HEK293 (cell line): ENCODE results near the gene SLC7A14.

ENCODE experiments used
- CTCF ChIA-PET: fragments of 350-600 bp; formaldehyde crosslinking; extraction: SDS; loops from one replicate; lab custom pipeline; 2021; ENCODE audit warnings: antibody characterized with exemption; lab: Yijun Ruan, JAX
- POLR2A ChIA-PET: fragments of 300-600 bp; formaldehyde crosslinking; extraction: SDS; loops from one replicate; lab custom pipeline; 2020; ENCODE audit warnings: antibody characterized with exemption, inconsistent platforms; lab: Yijun Ruan, JAX
- H3K27ac ChIP-seq: fragments of 200-500 bp; sonication (Bioruptor generic); 2 replicates; pipeline ENCODE4 v1.5.1; 2014; ENCODE audit warnings: low read depth, low read length, control low read depth, inconsistent platforms; ENCODE audit errors: extremely low read depth
- H3K36me3 ChIP-seq, 2 experiments: fragments of 200-500 bp in 1 of 2; sonication (Bioruptor generic) in 1 of 2; 1 replicate in 1 of 2; 2 replicates in 1 of 2; pipeline ENCODE4 v1.5.1; 2014 to 2017; ENCODE audit warnings: inconsistent platforms in 2 of 2, low read length in 2 of 2; ENCODE audit not compliant: control insufficient read depth in 2 of 2, insufficient read depth in 1 of 2
- H3K4me1 ChIP-seq: fragments of 200-500 bp; sonication (Bioruptor generic); 2 replicates; pipeline ENCODE4 v1.5.1; 2014; ENCODE audit warnings: mild to moderate bottlenecking, low read length, inconsistent platforms; ENCODE audit not compliant: control insufficient read depth, insufficient read depth
- H3K4me3 ChIP-seq: 2 replicates; pipeline ENCODE4 v1.5.1; 2011; ENCODE audit warnings: low read depth, mild to moderate bottlenecking, control low read depth, low read length, moderate library complexity
- H3K9me3 ChIP-seq: fragments of 200-500 bp; sonication (Bioruptor generic); 2 replicates; pipeline ENCODE4 v1.5.1; 2014; ENCODE audit warnings: low read depth, low read length, inconsistent platforms; ENCODE audit not compliant: control insufficient read depth, insufficient read depth
- KLF16 ChIP-seq: fragments of 450-650 bp; formaldehyde crosslinking; IDR thresholded peaks from 2 replicates; pipeline ENCODE4 v1.5.1; 2017; ENCODE audit warnings: missing biosample characterization, missing genetic modification characterization
- OVOL3 ChIP-seq: fragments of 450-650 bp; formaldehyde crosslinking; IDR thresholded peaks from 2 replicates; pipeline ENCODE4 v1.5.1; 2016; ENCODE audit warnings: missing biosample characterization, missing genetic modification characterization
- SALL2 ChIP-seq: fragments of 450-650 bp; formaldehyde crosslinking; IDR thresholded peaks from 2 replicates; pipeline ENCODE4 v1.5.0; 2017; ENCODE audit warnings: missing biosample characterization, mild to moderate bottlenecking, missing genetic modification characterization, borderline replicate concordance
- SP7 ChIP-seq: fragments of 450-650 bp; formaldehyde crosslinking; IDR thresholded peaks from 2 replicates; pipeline ENCODE4 v1.5.1; 2016; ENCODE audit warnings: missing biosample characterization, missing genetic modification characterization
- ZBTB7A ChIP-seq: fragments of 450-650 bp; formaldehyde crosslinking; IDR thresholded peaks from 2 replicates; pipeline ENCODE4 v1.5.1; 2016; ENCODE audit warnings: low read depth, missing biosample characterization, missing genetic modification characterization
- ZNF292 ChIP-seq: fragments of 450-650 bp; formaldehyde crosslinking; IDR thresholded peaks from 2 replicates; pipeline ENCODE4 v1.5.1; 2016; ENCODE audit warnings: low read depth, missing biosample characterization, missing genetic modification characterization, borderline replicate concordance
- ZNF350 ChIP-seq: fragments of 450-650 bp; formaldehyde crosslinking; IDR thresholded peaks from 2 replicates; pipeline ENCODE4 v1.5.0; 2017; ENCODE audit warnings: missing biosample characterization, mild to moderate bottlenecking, missing genetic modification characterization
- ZNF433 ChIP-seq: fragments of 450-650 bp; formaldehyde crosslinking; IDR thresholded peaks from 2 replicates; pipeline ENCODE4 v1.5.1; 2016; ENCODE audit warnings: missing biosample characterization, missing genetic modification characterization, low read depth
- ZNF510 ChIP-seq: fragments of 450-650 bp; formaldehyde crosslinking; IDR thresholded peaks from 2 replicates; pipeline ENCODE4 v1.5.1; 2018; ENCODE audit warnings: mild to moderate bottlenecking, missing genetic modification characterization, missing biosample characterization; ENCODE audit not compliant: insufficient replicate concordance
- ZNF660 ChIP-seq: fragments of 450-650 bp; IDR thresholded peaks from 2 replicates; pipeline ENCODE4 v1.5.1; 2018; ENCODE audit warnings: missing biosample characterization, mild to moderate bottlenecking, missing genetic modification characterization
- ZNF747 ChIP-seq: fragments of 450-650 bp; formaldehyde crosslinking; IDR thresholded peaks from 2 replicates; pipeline ENCODE4 v1.5.1; 2016; ENCODE audit warnings: missing biosample characterization, missing genetic modification characterization
- TF ChIP-seq, protein P1 (sequence below): fragments of 450-650 bp; formaldehyde crosslinking; IDR thresholded peaks from 2 replicates; pipeline ENCODE4 v1.5.1; 2016; ENCODE audit warnings: missing biosample characterization, missing genetic modification characterization
- TF ChIP-seq, protein P2 (sequence below): fragments of 450-650 bp; formaldehyde crosslinking; optimal IDR thresholded peaks from 2 replicates; pipeline ENCODE3; 2016; ENCODE audit warnings: missing biosample characterization, mild to moderate bottlenecking, missing genetic modification characterization
- TF ChIP-seq, protein P3 (sequence below): fragments of 450-650 bp; formaldehyde crosslinking; IDR thresholded peaks from 2 replicates; pipeline ENCODE4 v1.5.1; 2016; ENCODE audit warnings: missing biosample characterization, missing genetic modification characterization, borderline replicate concordance
- TF ChIP-seq, protein P4 (sequence below): fragments of 450-650 bp; formaldehyde crosslinking; IDR thresholded peaks from 2 replicates; pipeline ENCODE4 v1.5.1; 2016; ENCODE audit warnings: missing biosample characterization, missing genetic modification characterization
- TF ChIP-seq, protein P5 (sequence below): fragments of 450-650 bp; formaldehyde crosslinking; IDR thresholded peaks from 2 replicates; pipeline ENCODE4 v1.5.1; 2016; ENCODE audit warnings: missing biosample characterization, missing genetic modification characterization
- TF ChIP-seq, protein P6 (sequence below): fragments of 450-650 bp; IDR thresholded peaks from 2 replicates; pipeline ENCODE4 v1.5.1; 2018; ENCODE audit warnings: missing biosample characterization, missing genetic modification characterization

Gene SLC7A14

DNA sequence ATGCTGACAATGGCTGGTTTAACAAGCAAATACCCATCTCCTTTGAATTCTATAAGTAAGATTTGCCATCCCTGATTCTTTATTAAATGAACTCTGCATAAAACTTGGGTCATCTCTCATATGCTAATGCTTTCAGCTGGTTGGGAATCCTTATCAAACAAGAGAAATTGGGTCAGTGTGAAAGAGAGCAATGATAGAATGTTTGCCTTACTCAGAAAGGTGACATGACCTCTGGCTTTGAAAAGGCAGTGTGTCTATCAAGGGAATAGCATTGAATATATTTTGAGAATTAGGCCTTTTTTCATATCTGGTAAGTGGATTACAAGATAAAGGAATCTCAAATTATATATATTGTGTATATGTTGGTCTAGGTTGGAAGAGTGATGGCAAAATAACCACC is 8.7 kb upstream of the SLC7A14 start:
- POLR2A ChIA-PET = no interaction called here
- CTCF ChIA-PET = no interaction called here
- TF ChIP-seq, protein P1, sequence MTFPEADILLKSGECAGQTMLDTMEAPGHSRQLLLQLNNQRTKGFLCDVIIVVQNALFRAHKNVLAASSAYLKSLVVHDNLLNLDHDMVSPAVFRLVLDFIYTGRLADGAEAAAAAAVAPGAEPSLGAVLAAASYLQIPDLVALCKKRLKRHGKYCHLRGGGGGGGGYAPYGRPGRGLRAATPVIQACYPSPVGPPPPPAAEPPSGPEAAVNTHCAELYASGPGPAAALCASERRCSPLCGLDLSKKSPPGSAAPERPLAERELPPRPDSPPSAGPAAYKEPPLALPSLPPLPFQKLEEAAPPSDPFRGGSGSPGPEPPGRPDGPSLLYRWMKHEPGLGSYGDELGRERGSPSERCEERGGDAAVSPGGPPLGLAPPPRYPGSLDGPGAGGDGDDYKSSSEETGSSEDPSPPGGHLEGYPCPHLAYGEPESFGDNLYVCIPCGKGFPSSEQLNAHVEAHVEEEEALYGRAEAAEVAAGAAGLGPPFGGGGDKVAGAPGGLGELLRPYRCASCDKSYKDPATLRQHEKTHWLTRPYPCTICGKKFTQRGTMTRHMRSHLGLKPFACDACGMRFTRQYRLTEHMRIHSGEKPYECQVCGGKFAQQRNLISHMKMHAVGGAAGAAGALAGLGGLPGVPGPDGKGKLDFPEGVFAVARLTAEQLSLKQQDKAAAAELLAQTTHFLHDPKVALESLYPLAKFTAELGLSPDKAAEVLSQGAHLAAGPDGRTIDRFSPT (tag by site-specific recombination) = no peak
- TF ChIP-seq, protein P2, sequence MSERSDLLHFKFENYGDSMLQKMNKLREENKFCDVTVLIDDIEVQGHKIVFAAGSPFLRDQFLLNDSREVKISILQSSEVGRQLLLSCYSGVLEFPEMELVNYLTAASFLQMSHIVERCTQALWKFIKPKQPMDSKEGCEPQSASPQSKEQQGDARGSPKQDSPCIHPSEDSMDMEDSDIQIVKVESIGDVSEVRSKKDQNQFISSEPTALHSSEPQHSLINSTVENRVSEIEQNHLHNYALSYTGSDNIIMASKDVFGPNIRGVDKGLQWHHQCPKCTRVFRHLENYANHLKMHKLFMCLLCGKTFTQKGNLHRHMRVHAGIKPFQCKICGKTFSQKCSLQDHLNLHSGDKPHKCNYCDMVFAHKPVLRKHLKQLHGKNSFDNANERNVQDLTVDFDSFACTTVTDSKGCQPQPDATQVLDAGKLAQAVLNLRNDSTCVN (tag by site-specific recombination) = no peak
- TF ChIP-seq ZNF510 (no peak), ZNF433 (tag by site-specific recombination) (no peak)
- H3K27ac ChIP-seq = no peak overlapping the region
- H3K4me3 ChIP-seq = no peak overlapping the region
- no peaks in the 10 kb centered on the region; the same call in 1 of the 2 replicates for H3K4me1 ChIP-seq
- no peaks in the 10 kb centered on the region for H3K9me3 ChIP-seq
- H3K36me3 ChIP-seq = no peaks in the 10 kb centered on the region

DNA sequence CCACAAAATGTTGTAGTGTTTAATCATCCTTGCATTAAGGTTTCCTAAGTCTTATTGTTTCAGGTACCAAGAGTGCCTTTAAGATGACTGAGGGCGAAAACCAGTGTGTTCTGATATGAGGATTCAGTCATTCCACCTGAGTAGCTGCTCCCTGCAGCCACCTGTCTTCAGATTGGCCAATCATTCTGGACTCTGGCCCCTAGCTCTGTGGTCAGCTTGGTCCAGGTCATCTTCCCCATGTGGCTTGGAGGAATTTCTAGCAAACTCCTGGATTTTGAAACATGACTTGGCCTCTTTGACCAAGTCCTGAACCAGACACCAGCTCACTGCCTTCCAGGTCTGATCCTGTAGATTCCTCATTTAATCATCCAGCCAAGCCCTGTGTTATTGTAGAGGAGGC is 7.8 kb upstream of the SLC7A14 start:
- no peak for TF ChIP-seq ZNF660
- TF ChIP-seq, protein P3, sequence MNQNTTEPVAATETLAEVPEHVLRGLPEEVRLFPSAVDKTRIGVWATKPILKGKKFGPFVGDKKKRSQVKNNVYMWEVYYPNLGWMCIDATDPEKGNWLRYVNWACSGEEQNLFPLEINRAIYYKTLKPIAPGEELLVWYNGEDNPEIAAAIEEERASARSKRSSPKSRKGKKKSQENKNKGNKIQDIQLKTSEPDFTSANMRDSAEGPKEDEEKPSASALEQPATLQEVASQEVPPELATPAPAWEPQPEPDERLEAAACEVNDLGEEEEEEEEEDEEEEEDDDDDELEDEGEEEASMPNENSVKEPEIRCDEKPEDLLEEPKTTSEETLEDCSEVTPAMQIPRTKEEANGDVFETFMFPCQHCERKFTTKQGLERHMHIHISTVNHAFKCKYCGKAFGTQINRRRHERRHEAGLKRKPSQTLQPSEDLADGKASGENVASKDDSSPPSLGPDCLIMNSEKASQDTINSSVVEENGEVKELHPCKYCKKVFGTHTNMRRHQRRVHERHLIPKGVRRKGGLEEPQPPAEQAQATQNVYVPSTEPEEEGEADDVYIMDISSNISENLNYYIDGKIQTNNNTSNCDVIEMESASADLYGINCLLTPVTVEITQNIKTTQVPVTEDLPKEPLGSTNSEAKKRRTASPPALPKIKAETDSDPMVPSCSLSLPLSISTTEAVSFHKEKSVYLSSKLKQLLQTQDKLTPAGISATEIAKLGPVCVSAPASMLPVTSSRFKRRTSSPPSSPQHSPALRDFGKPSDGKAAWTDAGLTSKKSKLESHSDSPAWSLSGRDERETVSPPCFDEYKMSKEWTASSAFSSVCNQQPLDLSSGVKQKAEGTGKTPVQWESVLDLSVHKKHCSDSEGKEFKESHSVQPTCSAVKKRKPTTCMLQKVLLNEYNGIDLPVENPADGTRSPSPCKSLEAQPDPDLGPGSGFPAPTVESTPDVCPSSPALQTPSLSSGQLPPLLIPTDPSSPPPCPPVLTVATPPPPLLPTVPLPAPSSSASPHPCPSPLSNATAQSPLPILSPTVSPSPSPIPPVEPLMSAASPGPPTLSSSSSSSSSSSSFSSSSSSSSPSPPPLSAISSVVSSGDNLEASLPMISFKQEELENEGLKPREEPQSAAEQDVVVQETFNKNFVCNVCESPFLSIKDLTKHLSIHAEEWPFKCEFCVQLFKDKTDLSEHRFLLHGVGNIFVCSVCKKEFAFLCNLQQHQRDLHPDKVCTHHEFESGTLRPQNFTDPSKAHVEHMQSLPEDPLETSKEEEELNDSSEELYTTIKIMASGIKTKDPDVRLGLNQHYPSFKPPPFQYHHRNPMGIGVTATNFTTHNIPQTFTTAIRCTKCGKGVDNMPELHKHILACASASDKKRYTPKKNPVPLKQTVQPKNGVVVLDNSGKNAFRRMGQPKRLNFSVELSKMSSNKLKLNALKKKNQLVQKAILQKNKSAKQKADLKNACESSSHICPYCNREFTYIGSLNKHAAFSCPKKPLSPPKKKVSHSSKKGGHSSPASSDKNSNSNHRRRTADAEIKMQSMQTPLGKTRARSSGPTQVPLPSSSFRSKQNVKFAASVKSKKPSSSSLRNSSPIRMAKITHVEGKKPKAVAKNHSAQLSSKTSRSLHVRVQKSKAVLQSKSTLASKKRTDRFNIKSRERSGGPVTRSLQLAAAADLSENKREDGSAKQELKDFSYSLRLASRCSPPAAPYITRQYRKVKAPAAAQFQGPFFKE = no peak
- Histone ChIP-seq H3K9me3 (no peaks in the 10 kb centered on the region), H3K4me3 (no peak overlapping the region), H3K36me3 (no peaks in the 10 kb centered on the region), H3K4me1 (no peaks in the 10 kb centered on the region; the same call in 1 of the 2 replicates), H3K27ac (no peak overlapping the region)
- ChIA-PET POLR2A (no interaction called here), CTCF (interaction anchor here (1.1 kb wide), 1 partner anchor 218 kb away, joined by 4 read pairs; no protein-coding TSS in a partner anchor)

DNA sequence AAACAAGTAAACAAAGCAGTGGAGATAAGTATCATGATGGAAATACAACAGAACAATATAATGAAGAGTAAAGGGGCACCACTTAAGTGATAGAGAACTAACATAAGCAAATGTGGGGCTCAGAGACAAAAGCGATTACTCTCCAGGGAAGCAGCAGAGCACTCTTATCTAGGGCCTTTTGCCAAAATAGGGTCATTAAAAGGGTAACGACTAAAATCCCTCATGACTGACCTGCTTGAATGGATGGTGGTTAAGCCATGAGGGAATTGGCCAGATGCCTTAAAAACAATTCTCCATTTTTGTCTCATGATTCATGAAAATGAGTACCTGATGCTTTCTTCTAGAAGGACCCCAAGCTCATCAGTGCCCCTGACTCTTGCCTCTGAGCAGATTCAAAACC is 3.2 kb upstream of the SLC7A14 start:
- H3K36me3 ChIP-seq = no peaks in the 10 kb centered on the region
- H3K4me1 ChIP-seq = no peaks in the 10 kb centered on the region; the same call in 1 of the 2 replicates
- POLR2A ChIA-PET = no interaction called here
- no peak overlapping the region for H3K4me3 ChIP-seq
- H3K9me3 ChIP-seq = no peaks in the 10 kb centered on the region
- CTCF ChIA-PET = no interaction called here
- TF ChIP-seq, protein P4, sequence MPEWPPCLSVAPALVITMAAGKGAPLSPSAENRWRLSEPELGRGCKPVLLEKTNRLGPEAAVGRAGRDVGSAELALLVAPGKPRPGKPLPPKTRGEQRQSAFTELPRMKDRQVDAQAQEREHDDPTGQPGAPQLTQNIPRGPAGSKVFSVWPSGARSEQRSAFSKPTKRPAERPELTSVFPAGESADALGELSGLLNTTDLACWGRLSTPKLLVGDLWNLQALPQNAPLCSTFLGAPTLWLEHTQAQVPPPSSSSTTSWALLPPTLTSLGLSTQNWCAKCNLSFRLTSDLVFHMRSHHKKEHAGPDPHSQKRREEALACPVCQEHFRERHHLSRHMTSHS = no peak
- no peak for TF ChIP-seq ZNF292 (tag by site-specific recombination)
- no peak for TF ChIP-seq SP7 (tag by site-specific recombination)
- TF ChIP-seq ZBTB7A (tag by site-specific recombination) = no peak
- no peak for TF ChIP-seq SALL2 (tag by site-specific recombination)
- no peak for TF ChIP-seq OVOL3
- TF ChIP-seq, protein P5, sequence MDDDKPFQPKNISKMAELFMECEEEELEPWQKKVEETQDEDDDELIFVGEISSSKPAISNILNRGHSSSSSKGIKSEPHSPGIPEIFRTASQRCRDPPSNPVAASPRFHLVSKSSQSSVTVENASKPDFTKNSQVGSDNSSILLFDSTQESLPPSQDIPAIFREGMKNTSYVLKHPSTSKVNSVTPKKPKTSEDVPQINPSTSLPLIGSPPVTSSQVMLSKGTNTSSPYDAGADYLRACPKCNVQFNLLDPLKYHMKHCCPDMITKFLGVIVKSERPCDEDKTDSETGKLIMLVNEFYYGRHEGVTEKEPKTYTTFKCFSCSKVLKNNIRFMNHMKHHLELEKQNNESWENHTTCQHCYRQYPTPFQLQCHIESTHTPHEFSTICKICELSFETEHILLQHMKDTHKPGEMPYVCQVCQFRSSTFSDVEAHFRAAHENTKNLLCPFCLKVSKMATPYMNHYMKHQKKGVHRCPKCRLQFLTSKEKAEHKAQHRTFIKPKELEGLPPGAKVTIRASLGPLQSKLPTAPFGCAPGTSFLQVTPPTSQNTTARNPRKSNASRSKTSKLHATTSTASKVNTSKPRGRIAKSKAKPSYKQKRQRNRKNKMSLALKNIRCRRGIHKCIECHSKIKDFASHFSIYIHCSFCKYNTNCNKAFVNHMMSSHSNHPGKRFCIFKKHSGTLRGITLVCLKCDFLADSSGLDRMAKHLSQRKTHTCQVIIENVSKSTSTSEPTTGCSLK (tag by site-specific recombination) = no peak
- TF ChIP-seq ZNF350 (tag by site-specific recombination) = no peak
- no peak for TF ChIP-seq ZNF747 (tag by site-specific recombination)
- no peak for TF ChIP-seq KLF16 (tag by site-specific recombination)
- TF ChIP-seq, protein P6, sequence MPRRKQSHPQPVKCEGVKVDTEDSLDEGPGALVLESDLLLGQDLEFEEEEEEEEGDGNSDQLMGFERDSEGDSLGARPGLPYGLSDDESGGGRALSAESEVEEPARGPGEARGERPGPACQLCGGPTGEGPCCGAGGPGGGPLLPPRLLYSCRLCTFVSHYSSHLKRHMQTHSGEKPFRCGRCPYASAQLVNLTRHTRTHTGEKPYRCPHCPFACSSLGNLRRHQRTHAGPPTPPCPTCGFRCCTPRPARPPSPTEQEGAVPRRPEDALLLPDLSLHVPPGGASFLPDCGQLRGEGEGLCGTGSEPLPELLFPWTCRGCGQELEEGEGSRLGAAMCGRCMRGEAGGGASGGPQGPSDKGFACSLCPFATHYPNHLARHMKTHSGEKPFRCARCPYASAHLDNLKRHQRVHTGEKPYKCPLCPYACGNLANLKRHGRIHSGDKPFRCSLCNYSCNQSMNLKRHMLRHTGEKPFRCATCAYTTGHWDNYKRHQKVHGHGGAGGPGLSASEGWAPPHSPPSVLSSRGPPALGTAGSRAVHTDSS (tag by site-specific recombination) = no peak
- H3K27ac ChIP-seq = no peak overlapping the region
